ENCODE results near the gene PROK1. TPM values are rescaled to one million over a fixed set of nuclear protein-coding genes. Genes with fewer than 3 reads are reported as not detected.

PROK1 gene
- total RNA-seq, 6 experiments from 2014 or later: not detected

DNA sequence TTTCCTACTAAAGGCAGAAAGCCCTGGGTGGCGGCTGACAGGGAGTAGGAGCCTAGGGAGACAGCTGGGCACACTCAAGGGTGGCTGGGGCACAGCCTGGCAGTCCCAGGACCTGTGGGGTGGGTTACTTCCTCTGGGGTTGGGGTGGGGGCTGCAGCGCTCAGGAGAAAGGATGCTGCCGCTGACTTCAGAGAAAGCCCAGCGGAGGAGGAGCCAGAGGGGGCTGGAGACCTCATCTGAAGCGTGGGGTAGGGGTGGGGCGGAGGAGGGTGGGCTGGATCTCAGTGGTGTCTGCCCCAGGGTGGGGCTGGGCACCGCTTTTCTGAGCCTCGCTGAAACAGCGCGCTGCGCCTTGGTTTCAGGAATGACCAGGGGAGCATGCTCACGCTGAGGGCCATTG is 37.2 kb downstream of the PROK1 start:
- peaks cover 44% of the 10 kb centered on the region for H3K27me3 Mint-ChIP-seq (ENCODE audit: insufficient read depth)
- no peaks in the 10 kb centered on the region for H3K36me3 Mint-ChIP-seq (ENCODE audit: low read depth)
- H3K9me3 Mint-ChIP-seq: no peaks in the 10 kb centered on the region
- no peak for DNase-seq
- H3K4me1 Mint-ChIP-seq (ENCODE audit: low read depth): 0 out of 2 replicates have a peak, but pooled peaks cover 7% of the 10 kb centered on the region
- H3K27ac Mint-ChIP-seq: no peak overlapping the region
- H3K4me3 Mint-ChIP-seq: no peak overlapping the region
- TF ChIP-seq, protein P1, sequence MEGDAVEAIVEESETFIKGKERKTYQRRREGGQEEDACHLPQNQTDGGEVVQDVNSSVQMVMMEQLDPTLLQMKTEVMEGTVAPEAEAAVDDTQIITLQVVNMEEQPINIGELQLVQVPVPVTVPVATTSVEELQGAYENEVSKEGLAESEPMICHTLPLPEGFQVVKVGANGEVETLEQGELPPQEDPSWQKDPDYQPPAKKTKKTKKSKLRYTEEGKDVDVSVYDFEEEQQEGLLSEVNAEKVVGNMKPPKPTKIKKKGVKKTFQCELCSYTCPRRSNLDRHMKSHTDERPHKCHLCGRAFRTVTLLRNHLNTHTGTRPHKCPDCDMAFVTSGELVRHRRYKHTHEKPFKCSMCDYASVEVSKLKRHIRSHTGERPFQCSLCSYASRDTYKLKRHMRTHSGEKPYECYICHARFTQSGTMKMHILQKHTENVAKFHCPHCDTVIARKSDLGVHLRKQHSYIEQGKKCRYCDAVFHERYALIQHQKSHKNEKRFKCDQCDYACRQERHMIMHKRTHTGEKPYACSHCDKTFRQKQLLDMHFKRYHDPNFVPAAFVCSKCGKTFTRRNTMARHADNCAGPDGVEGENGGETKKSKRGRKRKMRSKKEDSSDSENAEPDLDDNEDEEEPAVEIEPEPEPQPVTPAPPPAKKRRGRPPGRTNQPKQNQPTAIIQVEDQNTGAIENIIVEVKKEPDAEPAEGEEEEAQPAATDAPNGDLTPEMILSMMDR (IDR thresholded peaks at IDR 0.05): no peak

DNA sequence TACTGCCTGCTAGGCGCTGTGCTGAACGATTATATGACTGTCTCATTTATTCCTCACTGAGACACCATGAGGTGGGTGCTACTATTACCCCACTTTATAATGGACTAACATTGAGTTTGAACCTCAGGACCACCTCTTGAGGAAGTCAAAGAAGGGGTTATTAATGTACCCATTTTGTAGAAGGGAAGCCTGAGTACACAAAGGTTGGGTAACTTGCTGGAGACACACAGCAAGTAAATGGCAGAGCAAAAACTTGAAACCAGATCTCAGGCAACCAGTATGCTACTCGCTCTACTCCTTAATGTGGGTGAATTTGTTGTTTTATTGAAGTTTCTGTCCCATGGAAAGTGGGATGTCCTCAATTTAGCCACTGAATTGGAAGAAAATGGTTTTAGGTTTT is 37.9 kb downstream of the PROK1 start:
- Mint-ChIP-seq H3K4me3 (no peak overlapping the region), H3K4me1 (ENCODE audit: low read depth) (0 out of 2 replicates have a peak, but pooled peaks cover 7% of the 10 kb centered on the region), H3K27ac (no peak overlapping the region), H3K27me3 (ENCODE audit: insufficient read depth) (peaks cover 38% of the 10 kb centered on the region), H3K9me3 (no peaks in the 10 kb centered on the region), H3K36me3 (ENCODE audit: low read depth) (no peaks in the 10 kb centered on the region)
- TF ChIP-seq, protein P1 (IDR thresholded peaks at IDR 0.05): no peak
- no peak for DNase-seq

DNA sequence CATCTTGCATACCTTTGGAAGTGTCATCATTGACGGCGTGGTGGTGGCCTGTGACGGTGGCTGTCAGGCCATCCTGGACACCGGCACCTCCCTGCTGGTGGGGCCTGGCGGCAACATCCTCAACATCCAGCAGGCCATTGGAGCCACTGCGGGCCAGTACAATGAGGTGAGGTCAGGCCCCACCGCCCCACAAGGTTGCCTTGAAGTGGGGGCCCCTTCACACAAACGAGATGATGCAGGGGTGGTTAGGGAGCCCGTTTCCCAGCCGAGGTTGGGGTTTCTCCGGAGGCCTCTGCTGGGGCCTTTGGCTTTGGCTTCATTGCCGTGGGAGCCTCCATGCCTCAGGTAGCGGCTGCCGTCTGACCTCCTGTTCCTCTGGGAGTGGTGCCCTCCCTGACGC is 38.5 kb downstream of the PROK1 start:
- H3K27me3 Mint-ChIP-seq (ENCODE audit: insufficient read depth): peaks cover 34% of the 10 kb centered on the region
- no peaks in the 10 kb centered on the region for H3K9me3 Mint-ChIP-seq
- no peaks in the 10 kb centered on the region for H3K36me3 Mint-ChIP-seq (ENCODE audit: low read depth)
- TF ChIP-seq, protein P1 (IDR thresholded peaks at IDR 0.05): no peak
- no peak overlapping the region for H3K4me3 Mint-ChIP-seq
- no peak for DNase-seq
- no peak overlapping the region for H3K27ac Mint-ChIP-seq
- 0 out of 2 replicates have a peak, but pooled peaks cover 7% of the 10 kb centered on the region for H3K4me1 Mint-ChIP-seq (ENCODE audit: low read depth)

DNA sequence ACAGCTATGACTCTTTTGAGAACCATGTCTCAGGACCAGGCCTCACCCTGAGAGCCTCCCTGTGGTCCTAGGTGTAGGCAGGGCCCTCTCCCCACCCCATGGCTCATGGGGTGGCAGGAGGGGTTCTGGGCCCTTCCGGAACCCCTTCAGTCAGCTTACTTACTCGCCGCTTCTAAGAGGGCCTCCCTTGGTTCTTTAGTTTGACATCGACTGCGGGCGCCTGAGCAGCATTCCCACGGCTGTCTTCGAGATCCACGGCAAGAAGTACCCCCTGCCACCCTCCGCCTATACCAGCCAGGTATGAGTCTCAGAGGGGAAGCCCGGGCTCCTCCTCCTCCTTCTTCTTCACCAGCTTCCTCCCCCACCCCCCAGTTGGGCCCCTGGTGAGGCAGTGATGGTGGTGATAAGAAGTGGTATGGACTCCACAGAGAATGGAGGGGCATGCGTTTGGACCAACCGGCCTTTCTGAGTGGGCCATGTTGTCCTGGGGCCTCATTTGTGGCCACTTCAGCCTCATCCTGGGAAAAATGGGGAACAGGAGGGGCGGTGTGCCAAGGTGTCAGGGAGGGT is 39.1 kb downstream of the PROK1 start:
- Mint-ChIP-seq H3K4me1 (ENCODE audit: low read depth) (0 out of 2 replicates have a peak, but pooled peaks cover 7% of the 10 kb centered on the region), H3K9me3 (no peaks in the 10 kb centered on the region), H3K27ac (no peak overlapping the region), H3K36me3 (ENCODE audit: low read depth) (no peaks in the 10 kb centered on the region), H3K4me3 (no peak overlapping the region), H3K27me3 (ENCODE audit: insufficient read depth) (peaks cover 28% of the 10 kb centered on the region)
- DNase-seq: no peak
- TF ChIP-seq, protein P1 (IDR thresholded peaks at IDR 0.05): no peak

DNA sequence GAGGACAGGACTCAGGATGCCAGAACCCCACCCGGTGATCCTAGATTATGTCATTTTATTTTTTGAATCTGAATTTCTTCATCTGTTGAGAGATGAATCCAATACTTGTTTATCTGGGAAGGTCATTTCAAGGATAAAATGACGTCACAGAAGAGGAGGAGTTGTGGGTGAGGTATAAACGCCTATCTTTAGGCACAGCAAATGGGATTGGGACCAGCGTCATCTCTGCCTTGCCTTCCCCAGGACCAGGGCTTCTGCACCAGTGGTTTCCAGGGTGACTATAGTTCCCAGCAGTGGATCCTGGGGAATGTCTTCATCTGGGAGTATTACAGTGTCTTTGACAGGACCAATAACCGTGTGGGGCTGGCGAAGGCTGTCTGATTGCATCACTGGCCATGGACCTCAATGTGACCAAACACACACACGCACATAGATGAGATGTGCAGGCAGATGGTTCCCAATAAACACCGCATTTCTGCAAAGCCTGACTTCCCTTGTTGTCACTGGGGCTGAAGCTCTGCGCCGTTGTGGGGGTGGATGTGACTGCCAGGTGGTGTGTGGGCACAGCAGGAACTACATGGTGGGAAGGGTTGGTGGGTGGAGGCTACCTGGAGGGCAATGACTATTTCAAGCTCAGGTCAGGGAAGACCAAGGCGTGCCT is 40.0 kb downstream of the PROK1 start:
- 0 out of 2 replicates have a peak, but pooled peaks cover 7% of the 10 kb centered on the region for H3K4me1 Mint-ChIP-seq (ENCODE audit: low read depth)
- TF ChIP-seq, protein P1 (IDR thresholded peaks at IDR 0.05): no peak
- no peaks in the 10 kb centered on the region for H3K9me3 Mint-ChIP-seq
- H3K27ac Mint-ChIP-seq: no peak overlapping the region
- no peak overlapping the region for H3K4me3 Mint-ChIP-seq
- no peak for DNase-seq
- no peaks in the 10 kb centered on the region for H3K36me3 Mint-ChIP-seq (ENCODE audit: low read depth)
- peaks cover 22% of the 10 kb centered on the region for H3K27me3 Mint-ChIP-seq (ENCODE audit: insufficient read depth)

Measured in HFFc6 (cell line).